ENCODE measurements around the gene PRPF6.
A peak's percentile ranks its signal among the peaks of the same experiment; 100 is the strongest.
"Not testable (repeated sequence)": the region's sequence is repeated elsewhere in the genome, so short reads cannot be mapped to it uniquely, and the experiment has no call there.

Gene PRPF6

DNA sequence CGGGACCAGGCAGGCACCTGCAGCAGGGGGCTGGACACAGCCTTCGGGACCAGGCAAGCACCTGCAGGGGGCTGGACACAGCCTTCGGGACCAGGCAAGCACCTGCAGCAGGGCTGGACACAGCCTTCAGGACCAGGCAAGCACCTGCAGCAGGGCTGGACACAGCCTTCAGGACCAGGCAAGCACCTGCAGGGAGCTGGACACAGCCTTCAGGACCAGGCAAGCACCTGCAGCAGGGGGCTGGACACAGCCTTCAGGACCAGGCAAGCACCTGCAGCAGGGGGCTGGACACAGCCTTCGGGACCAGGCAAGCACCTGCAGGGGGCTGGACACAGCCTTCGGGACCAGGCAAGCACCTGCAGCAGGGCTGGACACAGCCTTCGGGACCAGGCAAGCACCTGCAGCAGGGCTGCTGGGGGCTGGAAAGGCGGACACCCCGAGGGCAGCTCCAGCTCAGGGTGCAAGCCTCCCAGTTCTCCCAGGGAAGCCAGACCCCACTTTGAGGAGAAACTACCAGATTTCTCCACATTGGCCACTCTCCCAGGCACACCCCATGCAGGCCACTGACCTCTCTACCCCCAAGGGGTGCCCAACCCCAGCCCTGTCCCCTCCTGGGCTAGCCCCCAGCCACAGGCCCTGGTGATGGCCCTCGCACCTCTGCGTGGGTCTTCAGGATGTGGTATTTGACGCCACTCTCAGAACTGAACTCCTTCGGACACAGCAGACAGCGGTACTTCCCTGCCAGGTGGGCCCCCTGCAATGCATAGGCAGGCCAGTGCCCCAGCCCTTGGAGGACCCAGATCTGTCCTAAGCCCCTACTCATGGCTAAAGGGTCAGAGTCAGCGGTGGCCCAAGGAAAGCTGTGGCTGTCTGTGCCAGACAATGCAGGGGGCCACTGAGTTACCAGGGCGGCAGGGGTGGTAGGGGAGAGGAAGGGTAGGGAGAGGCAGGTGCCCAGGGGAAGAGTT lies 20.0 kb upstream of the PRPF6 start:
- DNase-seq, result not testable (repeated sequence)

DNA sequence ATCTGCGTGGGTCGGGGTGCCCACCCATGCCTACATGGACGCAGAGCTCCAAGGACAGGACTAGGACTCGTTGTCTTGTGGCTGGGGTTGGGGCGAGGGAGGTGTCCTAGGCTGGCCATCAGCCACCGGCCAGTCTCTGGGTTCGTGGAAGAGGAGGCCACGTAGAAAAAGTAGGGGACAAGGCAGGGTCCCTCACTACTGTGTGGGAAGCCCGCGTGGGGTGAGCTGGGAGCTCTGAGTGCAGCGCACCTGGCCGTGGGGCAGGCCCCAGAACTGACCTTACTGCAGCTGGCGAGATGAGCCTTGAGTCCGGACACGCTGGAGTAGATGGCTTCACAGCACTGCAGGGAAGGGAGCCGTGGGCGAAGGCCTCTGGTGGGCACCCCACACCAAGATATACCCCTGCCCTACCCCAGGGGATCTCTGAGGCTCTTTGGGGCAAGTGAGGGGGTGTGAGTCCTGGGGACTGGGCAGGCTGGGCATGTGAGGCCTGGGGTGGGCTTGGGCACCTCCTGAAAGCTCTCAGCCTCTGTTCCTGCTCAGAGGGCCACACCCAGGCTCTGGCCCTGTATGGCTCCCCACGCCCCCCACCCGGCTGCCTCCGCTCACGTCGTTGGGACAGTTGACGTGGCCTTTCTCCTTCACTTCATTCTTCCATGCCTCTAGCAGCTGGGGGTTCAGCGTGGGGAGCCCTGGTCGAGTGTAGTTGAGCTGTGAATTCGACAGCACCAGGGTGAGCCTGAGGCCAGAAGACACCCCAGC lies 19.1 kb upstream of the PRPF6 start:
- DNase-seq, result no peak

DNA sequence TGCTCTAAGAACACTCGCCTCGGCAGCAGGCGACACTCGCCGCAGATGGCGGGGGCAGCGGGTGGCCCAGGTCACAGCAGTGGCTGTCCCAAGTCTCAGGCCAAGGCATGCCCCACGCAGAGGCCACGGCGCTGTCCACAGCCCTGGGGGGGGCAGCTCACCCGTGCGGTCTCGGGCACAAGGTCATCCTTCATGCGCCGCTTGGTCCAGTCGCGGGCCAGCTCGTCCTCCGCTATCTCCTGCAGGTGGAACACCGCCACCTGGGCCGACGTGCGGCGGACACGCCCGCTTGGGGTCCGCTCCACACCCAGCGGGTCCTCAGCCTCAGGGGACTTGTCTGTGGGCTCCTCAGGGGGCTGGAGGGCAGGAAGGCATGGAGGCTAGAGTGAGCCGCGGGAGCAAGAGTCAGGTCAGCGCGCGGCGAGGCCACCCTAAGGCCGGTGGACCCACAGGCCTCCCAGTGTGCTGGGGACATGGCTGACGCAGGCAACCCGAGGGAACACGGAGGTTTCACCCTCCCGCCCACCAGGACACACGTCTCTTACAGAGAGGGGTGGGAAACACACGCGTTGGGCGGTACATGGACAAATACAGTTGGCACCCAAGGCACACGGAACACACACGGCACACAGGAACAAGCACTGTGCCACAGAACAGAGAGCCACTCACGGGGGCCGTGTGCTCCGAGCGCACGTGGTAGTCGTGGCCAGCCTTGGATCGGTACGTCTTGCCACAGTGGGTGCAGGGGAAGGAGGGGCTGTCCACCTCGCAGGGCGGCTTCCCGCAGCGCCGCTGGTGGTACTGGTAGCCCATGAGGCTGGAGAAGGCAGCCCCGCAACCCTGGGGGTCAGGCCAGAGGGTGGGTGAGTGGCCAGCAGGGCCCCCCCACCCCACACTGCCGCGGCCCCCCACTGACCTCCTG lies 18.2 kb upstream of the PRPF6 start:
- no peak for DNase-seq

DNA sequence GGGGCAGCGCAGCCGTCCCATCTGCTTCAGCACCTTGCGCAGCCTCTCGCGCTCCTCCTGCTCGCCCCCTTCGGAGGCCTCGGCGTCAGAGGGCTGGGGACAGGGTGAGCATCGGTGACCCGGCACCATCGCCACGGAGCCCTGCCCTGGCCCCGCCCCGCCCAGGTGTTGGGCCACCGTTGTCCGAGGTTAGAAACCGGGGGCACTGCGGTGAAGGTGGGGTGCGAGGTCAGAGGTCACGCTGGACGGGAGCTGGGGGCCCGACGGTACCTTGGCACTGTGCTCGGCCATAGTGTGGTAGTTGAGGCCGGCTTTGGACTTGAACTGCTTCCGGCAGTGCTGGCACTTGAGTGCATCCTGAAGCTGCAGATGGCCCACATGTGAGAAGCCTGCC lies 17.6 kb upstream of the PRPF6 start:
- no peak for DNase-seq

DNA sequence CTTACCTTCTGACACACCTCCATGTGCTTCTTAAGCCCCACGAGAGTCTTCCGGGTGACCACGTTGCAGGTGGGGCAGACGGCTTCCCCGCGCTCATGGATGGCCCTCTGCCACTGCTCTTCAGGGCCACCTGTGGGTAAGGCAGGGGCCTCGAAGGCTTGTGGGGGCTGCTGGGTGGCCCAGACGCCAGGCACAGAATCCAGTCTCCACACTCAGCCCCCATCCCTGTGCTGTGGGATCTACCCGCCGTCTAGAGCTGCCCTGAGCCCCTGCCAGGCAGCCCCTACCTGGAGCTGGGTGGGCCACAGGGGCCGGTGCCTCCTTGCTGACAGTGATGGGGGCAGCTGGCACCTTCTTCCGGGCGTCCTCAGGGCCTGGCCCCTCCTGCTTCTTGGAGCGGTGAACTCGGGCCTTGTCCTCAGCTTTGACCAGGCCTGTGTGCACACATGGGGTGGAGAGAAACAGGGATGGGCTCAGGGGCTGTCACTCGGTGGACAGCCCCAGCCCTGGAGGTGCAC lies 17.1 kb upstream of the PRPF6 start:
- DNase-seq, result no peak

DNA sequence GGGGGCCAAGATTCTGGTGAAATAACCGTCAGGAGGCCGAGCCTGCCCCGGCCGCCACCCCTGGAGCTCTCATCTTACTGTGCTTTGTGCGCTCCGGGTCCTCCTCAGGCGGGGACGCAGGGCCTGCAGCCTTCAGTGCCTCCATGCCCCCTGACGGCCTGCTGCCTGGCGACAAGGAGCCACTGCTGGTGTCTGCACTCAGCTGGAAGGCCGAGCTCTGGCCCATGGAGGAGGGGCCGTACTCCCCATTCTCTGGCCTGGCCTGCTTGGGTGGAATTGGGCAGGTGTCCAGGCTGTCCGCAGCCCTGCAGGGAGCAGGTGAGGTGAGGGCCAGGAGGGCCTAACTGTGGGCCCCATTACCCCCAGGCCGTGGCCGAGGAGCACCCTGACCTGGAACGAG lies 16.5 kb upstream of the PRPF6 start:
- no peak for DNase-seq

DNA sequence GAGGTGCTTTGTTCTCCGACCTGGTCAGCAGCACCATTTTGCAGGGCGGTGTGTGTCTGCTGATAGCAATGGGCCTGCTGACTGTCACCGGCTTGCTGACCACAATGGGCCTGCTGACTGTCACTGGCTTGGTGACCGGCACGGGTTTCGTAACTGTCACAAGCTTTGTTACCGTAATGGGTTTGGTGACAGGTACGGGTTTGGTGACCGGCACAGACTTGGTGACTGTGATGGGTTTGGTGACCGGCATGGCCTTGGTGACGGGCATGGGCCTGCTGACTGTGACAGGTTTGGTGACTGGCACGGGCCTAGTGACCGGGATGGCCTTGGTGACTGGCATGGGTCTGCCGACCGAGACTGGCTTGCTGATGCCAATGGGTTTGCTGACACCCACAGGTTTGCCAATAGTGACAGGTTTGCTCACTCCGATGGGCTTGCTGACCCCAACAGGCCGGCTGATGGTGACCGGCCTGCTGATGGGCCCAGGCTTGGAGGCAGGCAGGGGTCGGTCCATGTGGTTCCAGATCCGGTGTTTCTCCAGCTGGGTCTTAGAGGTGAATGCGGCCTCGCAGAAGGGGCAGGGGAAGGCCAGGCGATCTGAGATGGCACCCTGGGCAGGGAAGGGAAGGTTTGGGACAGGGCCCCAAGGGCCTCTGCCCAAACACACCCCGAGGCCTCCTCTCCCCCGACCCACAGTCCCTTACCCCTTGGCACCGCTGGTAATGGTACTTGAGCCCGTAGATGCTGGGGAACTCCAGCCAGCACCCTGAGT lies 14.6 kb upstream of the PRPF6 start:
- DNase-seq, result no peak

DNA sequence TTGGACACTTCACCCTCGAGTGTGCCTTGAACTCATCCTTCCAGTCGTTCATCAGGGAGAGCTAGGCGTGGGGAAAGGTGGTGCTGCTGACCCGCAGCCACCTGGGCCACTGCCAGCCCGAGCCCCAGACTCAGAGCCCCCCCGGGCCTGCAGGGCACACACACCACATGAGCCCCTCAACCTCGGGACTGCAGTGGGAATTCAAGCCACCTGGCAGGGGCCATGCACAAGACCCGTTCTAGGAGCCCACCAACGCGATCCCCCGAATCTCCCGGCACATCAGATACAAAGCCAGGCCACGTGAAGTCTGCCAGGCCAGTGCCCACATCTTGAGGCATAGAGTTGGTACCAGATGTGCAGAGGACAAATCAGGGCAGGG lies 14.0 kb upstream of the PRPF6 start:
- DNase-seq, result no peak

DNA sequence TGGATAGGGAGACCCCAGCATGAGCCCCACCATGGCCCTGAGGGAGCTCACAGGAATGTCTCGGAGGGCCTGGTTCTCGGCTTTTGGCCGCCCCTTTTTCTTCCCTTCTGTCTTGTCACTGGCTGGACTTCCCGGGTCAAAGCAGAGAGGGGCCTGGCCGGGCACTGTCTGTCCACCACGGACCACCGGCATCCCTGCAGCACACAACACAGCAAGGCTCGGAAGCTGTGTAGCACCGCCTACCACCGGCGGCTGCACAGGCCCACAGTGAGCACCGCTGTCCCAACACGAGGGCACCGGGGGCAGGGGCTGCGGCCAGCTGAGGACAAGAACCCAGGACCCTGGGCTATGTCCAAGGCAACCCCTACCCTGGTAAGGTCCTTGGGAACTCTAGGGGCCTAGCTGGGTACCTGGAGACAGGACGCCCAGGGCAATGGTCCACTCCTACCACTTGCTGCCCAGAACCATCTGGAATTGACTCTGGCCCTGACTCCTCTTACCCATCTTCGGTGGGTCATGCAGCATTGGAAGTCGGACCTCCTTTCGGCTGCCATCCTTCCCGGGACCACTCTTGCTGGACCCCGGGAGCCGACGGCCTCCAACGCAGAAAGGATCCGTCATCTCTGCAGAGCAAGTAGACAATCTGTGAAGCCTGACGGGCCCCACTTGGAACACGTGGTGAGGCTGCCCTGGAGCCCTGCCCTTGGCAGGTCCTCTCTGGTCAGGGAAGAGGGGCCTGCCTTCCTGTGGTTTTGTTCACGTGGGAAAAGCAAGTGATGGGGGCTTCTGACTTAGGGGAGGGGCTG lies 13.4 kb upstream of the PRPF6 start:
- no peak for DNase-seq

DNA sequence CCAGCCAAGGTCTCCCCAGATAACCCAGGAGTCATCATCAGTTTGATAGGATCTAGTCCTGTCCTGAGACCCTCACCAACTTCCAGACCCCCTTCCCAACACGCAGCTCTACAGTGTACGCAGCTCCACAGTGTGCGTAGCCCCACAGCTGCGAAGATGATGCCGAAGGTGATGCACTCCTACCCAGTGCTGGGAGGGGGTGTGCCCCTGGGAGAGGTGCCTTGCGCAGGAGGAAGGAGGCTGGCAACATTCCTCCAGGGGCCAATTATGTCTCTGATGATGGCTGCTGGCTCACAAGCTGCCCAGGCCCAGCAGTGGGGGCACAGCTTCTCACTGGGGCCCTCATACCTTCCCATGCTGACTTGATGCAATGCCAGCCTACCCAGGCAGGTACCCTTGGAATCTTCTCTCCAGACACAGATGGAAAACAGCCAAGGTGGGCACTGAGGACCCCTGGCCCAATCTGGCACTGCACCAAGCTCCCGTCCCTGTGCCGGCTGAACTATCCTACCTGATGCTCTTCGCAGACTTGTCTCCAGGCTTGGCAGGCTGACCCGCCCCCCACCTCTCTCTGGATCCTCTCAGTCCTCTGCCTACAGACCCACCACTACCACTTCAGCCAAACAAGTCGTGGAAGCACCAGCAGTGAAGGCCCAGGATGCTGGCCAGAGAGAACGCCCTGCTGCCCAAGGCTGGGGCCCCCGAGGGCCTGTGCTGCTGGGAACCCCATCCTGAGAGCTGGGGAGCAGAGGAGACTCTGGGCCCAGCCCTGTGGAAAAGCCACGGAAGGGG lies 12.6 kb upstream of the PRPF6 start:
- no peak for DNase-seq

DNA sequence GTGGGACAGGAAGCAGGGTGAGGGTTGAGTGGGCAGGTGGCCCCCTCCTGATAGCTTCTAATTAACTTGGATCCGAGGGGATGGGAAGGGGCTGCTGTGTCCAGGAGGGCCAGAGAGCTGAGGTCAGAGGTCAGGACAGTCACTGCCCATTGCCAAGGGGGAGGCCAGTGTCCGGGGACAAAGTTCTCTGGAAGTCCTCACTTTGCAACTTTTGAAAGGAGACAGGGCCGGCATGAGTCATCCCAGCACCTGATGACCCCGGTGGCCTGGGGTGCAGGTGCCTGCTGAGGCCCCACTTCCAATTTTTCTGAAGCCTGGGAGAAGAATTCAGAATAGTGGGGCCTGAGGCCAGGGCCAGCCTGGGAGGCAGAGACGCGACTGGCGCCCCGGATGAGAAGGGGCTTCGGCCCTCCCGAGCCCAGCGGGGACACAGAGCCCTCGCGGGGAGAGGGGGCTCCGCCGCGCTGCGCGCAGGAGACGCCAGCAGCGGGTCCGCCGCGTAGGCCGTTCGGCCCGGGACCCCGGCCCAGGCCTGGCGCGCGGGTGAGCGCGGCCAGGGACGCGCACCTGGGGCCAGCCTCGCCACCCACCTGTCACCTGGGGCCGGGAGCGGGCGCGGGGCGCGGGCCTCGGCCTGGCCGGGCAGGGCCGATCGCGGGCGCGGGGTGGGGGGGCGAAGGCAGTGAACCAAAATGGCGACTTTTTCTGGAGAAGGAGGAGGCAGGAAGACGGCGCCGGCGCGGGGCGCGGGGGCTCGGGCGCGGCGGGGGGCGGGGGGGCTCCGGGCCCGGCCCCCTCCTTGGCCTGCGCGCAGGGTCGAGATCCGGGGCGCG lies 11.8 kb upstream of the PRPF6 start:
- no peak for DNase-seq

DNA sequence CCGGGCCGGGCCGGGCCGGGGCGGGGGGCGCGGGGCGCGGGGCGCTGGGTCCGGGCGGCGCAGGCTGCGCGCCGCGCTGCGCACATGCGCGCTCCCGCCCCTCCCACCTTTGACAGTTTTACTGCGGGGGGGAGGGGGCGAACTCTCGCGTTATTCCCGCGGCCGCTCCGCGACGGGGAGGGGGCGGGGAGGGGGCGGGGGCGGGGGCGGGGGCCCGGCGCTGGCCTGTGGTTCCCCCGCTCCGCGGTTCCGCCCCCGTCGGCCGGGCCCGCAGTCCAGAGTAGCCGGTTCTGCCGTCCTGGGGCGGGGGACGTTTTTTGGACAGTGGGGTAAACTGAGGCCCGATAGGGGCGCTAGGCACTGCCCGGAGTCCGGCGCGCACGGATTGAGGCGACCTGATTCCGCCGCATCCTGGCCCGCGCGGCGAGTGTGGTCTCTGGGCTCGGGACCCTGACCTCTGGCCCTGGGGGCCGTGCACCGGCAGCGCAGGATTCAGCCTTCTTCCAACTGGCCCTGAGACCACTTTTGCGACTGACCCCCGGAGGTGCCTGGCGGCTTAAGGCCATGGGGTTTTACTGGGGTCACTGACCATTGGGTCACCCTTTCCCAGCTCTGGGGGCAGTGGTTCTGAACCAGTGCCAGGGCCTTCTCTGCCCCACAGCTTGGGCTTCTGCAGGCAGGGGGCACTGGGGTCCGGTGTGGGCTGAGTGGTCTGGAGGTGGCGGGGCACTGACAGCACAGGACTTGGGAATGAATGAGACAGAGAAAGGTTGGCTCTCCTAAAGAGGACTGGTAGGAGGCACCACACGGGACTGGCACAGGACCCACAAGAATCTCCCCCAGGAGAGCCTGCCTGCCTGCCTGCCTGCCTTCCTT lies 10.9 kb upstream of the PRPF6 start, which contains the start of gene ZNF512B:
Gene ZNF512B (minus strand): TSS at position 93 of the 876 bp plus-strand sequence. CDS start 1,980 bp downstream, outside the sequence.
- peak; percentile 56 for DNase-seq

DNA sequence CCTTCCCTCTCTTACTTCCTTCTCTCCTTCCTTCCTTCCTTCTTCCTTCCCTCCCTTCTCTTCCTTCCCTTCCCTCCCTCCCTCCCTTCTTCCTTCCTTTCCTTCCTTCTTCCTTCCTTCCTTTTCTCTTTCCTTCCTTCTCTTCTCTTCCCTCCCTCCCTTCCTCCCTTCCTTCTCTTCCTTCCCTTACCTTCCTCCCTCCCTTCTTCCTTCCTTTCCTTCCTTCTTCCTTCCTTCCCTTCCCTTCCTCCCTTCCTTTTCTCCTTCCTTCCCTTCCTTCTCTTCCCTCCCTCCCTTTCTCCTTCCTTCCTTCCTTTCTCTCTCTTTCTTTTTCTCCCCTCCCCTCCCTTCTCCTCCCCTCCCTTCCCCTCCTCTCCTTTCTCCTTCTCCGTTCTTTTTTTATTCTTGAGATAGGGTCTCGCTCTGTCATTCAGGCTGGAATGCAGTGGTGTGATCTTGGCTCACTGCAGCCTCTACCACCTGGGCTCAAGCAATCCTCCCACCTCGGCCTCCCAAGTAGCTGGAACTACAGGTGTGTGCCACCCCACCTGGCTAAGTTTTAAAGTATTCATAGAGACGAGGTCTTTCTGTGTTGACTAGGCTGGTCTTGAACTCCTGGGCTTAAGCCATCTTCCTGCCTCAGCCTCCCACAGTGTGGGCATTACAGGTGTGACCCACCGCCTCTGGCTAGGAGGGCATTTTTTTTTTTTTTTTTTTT lies 10.1 kb upstream of the PRPF6 start:
- no peak for DNase-seq

DNA sequence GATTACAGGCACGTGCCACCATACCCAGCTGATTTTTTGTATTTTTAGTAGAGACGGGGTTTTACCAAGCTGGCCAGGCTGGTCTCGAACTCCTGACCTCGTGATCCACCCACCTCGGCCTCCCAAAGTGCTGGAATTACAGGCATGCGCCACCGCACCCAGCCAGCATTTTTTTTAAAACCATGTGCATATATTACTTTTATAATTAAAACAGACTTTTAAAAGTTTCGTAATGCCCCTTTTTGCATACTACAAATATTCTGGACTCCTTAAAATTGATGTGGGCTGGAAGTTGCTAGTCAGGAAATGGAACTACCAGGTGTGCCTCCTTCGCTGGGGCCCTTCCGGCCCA lies 9.0 kb upstream of the PRPF6 start:
- DNase-seq, result not testable (repeated sequence)

DNA sequence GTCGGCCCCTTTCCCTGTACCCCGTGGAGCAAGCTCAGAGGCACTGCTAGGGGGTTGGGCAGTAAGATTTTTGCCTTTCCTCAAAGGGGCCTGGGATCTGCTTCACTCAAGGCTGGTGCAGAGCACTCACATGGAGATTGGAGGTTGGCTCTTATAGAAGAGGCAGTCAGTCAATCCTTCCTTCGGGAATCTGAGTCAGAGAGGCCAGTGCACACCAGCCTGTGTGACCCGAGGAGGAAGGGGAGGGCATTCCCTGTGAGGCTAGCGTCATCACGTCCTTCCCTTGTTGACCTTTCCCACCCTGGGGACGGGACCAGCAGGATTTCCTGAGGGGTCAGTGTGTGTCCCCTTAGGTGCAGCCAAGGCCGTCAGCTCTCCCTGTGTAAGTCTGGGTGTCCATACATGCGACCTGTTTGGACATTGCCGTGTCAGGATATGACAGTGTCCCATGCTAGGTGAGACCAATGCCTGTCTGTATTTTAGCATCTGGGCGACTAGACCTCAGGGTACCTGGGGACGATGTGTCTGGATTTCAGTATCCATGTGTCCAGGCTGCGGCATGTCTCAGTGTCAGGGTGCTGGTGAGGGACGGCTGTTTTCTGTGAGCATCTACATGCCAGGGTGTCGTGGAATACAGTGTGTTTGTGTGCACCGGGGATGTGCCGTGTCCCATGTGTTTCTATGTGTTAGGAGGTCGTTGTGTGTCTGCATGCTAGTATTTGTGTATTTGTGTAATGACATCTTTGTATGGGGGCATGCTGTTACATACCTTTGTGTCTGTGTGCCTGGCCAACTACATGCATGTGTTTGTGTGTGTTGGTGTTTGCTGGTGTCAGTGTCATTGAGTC lies 8.4 kb upstream of the PRPF6 start:
- no peak for DNase-seq

DNA sequence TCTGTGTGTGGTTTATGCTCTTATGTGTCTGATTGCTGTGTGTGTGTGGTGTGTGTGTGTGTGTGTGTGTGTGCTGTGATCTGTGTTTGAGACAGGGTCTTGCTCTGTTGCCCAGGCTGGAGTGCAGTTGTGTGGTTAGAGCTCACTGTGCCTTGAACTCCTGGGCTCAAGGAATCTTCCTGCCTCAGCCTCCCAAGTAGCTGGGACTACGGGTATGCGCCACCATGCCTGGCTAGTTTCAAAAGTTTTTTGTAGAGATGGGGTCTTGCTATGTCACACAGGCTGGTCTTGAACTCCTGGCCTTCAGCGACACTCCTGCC lies 7.8 kb upstream of the PRPF6 start:
- DNase-seq, result no peak
